GM23338 (cell line): ENCODE measurements around the gene MRPS34. TPM values are rescaled to one million over a fixed set of nuclear protein-coding genes. Genes with fewer than 3 reads are reported as not detected.

Experiments
- ATAC-seq: fragments of 200-7000 bp; cut with Tn5 transposase; 3 replicates; pipeline ENCODE4 v1.9.1; 2020
- DNase-seq: peaks from one replicate; pipeline ENCODE4 v3.0.0-alpha.2; 2015; ENCODE audit warnings: low spot score
- H2AFZ ChIP-seq: fragments of 200-600 bp; sonication (generic); 2 replicates; pipeline ENCODE4 v1.8.0; 2016; ENCODE audit warnings: antibody characterized with exemption, mild to moderate bottlenecking, moderate library complexity
- H3F3A ChIP-seq: fragments of 200-600 bp; sonication (generic); replicated peaks from 2 replicates; pipeline ENCODE4 v1.8.0; 2017; ENCODE audit warnings: antibody characterized with exemption, mixed run types, low read depth
- H3K27ac ChIP-seq: fragments of 200-600 bp; sonication (generic); 2 replicates; pipeline ENCODE4 v1.6.1; 2016; ENCODE audit warnings: low read depth
- H3K27me3 ChIP-seq: fragments of 200-600 bp; sonication (generic); 2 replicates; pipeline ENCODE4 v1.8.0; 2016; ENCODE audit warnings: mild to moderate bottlenecking, mixed run types, moderate library complexity; ENCODE audit not compliant: insufficient read depth
- H3K36me3 ChIP-seq: fragments of 200-600 bp; sonication (generic); 2 replicates; pipeline ENCODE4 v1.8.0; 2016; ENCODE audit warnings: mild to moderate bottlenecking; ENCODE audit not compliant: insufficient read depth
- H3K4me1 ChIP-seq: fragments of 200-600 bp; sonication (generic); 2 replicates; pipeline ENCODE4 v1.8.0; 2016; ENCODE audit warnings: mild to moderate bottlenecking, moderate library complexity; ENCODE audit not compliant: insufficient read depth
- H3K4me2 ChIP-seq: fragments of 200-600 bp; sonication (generic); 2 replicates; pipeline ENCODE4 v1.7.1; 2017; ENCODE audit warnings: mixed run types
- H3K4me3 ChIP-seq: fragments of 200-600 bp; sonication (generic); 2 replicates; pipeline ENCODE4 v1.6.1; 2016; ENCODE audit warnings: mixed run types
- H3K79me2 ChIP-seq: fragments of 200-600 bp; sonication (generic); replicated peaks from 2 replicates; pipeline ENCODE4 v1.8.0; 2017; ENCODE audit warnings: mild to moderate bottlenecking; ENCODE audit not compliant: insufficient read depth
- H3K9me2 ChIP-seq: fragments of 200-600 bp; sonication (generic); 2 replicates; pipeline ENCODE4 v1.8.0; 2017; ENCODE audit not compliant: insufficient read depth
- H4K20me1 ChIP-seq: fragments of 200-600 bp; sonication (generic); replicated peaks from 2 replicates; pipeline ENCODE4 v1.8.0; 2017; ENCODE audit warnings: mild to moderate bottlenecking; ENCODE audit not compliant: insufficient read depth
- H3K27ac Mint-ChIP-seq: 2 replicates; pipeline ENCODE4 v1.8.0; 2020; ENCODE audit warnings: inconsistent platforms, mild to moderate bottlenecking, moderate library complexity, mixed read lengths
- H3K27me3 Mint-ChIP-seq: 3 replicates; pipeline ENCODE4 v1.8.0; 2022; ENCODE audit warnings: low read depth, mild to moderate bottlenecking, moderate library complexity, mixed read lengths, inconsistent platforms; ENCODE audit not compliant: insufficient read depth, poor library complexity
- H3K36me3 Mint-ChIP-seq: 3 replicates; pipeline ENCODE4 v1.8.0; 2021; ENCODE audit warnings: low read depth, mild to moderate bottlenecking, inconsistent platforms, moderate library complexity, mixed read lengths
- H3K4me1 Mint-ChIP-seq: 3 replicates; pipeline ENCODE4 v1.8.0; 2020; ENCODE audit warnings: mild to moderate bottlenecking, inconsistent platforms, mixed read lengths
- H3K4me3 Mint-ChIP-seq: 3 replicates; pipeline ENCODE4 v1.8.0; 2021; ENCODE audit warnings: moderate library complexity, mild to moderate bottlenecking, inconsistent platforms, mixed read lengths
- H3K9me3 Mint-ChIP-seq: 3 replicates; pipeline ENCODE4 v1.8.0; 2020; ENCODE audit warnings: moderate library complexity, mild to moderate bottlenecking, inconsistent platforms, mixed read lengths
- EZH2 ChIP-seq: fragments of 200-600 bp; sonication (generic); IDR thresholded peaks from one replicate; pipeline ENCODE4 v1.8.0; 2017; ENCODE audit warnings: antibody characterized with exemption, mild to moderate bottlenecking, low read depth; ENCODE audit not compliant: unreplicated experiment
- JUNB ChIP-seq: IDR thresholded peaks from one replicate; pipeline ENCODE4 v1.6.1; 2016; ENCODE audit warnings: antibody characterized with exemption; ENCODE audit not compliant: unreplicated experiment
- POLR2AphosphoS5 ChIP-seq: IDR thresholded peaks from 2 replicates; pipeline ENCODE4 v1.6.1; 2016; ENCODE audit warnings: antibody characterized with exemption, low read depth
- STAT1 ChIP-seq: IDR thresholded peaks from one replicate; pipeline ENCODE4 v1.6.1; 2016; ENCODE audit warnings: antibody characterized with exemption; ENCODE audit not compliant: unreplicated experiment
- ZNF114 ChIP-seq: fragments of 250-450 bp; sonication (Bioruptor Pico); IDR thresholded peaks from 2 replicates; pipeline ENCODE4 v1.5.0; 2020; ENCODE audit warnings: mild to moderate bottlenecking, moderate library complexity
- polyA plus RNA-seq: library from polyadenylated mRNA; unstranded; fragments of >200 nt; fragmentation: Nextera tagmentation; extraction: Ambion mirVana; gene quantifications from 2 replicates; pipeline ENCODE4 v1.2.1, GENCODE V29; 2016
- total RNA-seq: library from RNA; depleted of rRNA; stranded (reverse); fragments of >200 nt; shearing (Covaris generic); gene quantifications from 2 replicates; pipeline ENCODE4 v1.2.3, GENCODE V29; 2014
- TF ChIP-seq, protein P1 (sequence below): fragments of 250-450 bp; sonication (Bioruptor Pico); IDR thresholded peaks from 2 replicates; pipeline ENCODE4 v1.5.0; 2020; ENCODE audit warnings: mild to moderate bottlenecking, moderate library complexity
- TF ChIP-seq, protein P2 (sequence below): IDR thresholded peaks from one replicate; pipeline ENCODE4 v1.6.1; 2018; ENCODE audit warnings: antibody characterized with exemption; ENCODE audit not compliant: unreplicated experiment

The MRPS34 gene
- total and polyA plus RNA-seq, 2 experiments from 2014 or later = 248 to 391 TPM

DNA sequence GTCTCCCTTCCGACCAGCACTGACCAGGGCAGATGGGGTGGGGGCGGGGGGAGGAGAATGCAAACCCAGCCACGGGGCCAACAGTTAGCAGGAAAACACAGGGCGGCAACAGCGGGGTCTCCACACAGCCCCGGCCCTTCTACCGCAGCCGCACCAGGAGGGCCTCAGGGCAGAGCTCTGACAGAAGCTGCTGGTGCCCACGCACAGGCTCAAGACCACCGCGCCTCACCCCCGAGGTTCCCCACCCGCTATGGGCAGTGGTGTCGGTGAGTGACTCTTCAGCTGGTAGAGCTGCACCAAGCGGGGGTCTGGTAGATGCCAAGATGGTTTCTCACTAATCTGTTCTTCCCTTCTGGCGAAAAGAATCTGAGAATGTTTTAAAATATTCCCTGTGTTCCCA lies 37.6 kb upstream of the MRPS34 start (continued):
- TF ChIP-seq, protein P1, sequence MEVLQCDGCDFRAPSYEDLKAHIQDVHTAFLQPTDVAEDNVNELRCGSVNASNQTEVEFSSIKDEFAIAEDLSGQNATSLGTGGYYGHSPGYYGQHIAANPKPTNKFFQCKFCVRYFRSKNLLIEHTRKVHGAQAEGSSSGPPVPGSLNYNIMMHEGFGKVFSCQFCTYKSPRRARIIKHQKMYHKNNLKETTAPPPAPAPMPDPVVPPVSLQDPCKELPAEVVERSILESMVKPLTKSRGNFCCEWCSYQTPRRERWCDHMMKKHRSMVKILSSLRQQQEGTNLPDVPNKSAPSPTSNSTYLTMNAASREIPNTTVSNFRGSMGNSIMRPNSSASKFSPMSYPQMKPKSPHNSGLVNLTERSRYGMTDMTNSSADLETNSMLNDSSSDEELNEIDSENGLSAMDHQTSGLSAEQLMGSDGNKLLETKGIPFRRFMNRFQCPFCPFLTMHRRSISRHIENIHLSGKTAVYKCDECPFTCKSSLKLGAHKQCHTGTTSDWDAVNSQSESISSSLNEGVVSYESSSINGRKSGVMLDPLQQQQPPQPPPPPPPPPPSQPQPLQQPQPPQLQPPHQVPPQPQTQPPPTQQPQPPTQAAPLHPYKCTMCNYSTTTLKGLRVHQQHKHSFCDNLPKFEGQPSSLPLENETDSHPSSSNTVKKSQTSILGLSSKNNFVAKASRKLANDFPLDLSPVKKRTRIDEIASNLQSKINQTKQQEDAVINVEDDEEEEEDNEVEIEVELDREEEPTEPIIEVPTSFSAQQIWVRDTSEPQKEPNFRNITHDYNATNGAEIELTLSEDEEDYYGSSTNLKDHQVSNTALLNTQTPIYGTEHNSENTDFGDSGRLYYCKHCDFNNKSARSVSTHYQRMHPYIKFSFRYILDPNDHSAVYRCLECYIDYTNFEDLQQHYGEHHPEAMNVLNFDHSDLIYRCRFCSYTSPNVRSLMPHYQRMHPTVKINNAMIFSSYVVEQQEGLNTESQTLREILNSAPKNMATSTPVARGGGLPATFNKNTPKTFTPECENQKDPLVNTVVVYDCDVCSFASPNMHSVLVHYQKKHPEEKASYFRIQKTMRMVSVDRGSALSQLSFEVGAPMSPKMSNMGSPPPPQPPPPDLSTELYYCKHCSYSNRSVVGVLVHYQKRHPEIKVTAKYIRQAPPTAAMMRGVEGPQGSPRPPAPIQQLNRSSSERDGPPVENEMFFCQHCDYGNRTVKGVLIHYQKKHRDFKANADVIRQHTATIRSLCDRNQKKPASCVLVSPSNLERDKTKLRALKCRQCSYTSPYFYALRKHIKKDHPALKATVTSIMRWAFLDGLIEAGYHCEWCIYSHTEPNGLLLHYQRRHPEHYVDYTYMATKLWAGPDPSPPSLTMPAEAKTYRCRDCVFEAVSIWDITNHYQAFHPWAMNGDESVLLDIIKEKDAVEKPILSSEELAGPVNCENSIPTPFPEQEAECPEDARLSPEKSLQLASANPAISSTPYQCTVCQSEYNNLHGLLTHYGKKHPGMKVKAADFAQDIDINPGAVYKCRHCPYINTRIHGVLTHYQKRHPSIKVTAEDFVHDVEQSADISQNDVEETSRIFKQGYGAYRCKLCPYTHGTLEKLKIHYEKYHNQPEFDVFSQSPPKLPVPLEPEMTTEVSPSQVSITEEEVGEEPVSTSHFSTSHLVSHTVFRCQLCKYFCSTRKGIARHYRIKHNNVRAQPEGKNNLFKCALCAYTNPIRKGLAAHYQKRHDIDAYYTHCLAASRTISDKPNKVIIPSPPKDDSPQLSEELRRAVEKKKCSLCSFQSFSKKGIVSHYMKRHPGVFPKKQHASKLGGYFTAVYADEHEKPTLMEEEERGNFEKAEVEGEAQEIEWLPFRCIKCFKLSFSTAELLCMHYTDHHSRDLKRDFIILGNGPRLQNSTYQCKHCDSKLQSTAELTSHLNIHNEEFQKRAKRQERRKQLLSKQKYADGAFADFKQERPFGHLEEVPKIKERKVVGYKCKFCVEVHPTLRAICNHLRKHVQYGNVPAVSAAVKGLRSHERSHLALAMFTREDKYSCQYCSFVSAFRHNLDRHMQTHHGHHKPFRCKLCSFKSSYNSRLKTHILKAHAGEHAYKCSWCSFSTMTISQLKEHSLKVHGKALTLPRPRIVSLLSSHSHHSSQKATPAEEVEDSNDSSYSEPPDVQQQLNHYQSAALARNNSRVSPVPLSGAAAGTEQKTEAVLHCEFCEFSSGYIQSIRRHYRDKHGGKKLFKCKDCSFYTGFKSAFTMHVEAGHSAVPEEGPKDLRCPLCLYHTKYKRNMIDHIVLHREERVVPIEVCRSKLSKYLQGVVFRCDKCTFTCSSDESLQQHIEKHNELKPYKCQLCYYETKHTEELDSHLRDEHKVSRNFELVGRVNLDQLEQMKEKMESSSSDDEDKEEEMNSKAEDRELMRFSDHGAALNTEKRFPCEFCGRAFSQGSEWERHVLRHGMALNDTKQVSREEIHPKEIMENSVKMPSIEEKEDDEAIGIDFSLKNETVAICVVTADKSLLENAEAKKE (CRISPR knock-in tag) = no peak
- no peak for TF ChIP-seq POLR2AphosphoS5

DNA sequence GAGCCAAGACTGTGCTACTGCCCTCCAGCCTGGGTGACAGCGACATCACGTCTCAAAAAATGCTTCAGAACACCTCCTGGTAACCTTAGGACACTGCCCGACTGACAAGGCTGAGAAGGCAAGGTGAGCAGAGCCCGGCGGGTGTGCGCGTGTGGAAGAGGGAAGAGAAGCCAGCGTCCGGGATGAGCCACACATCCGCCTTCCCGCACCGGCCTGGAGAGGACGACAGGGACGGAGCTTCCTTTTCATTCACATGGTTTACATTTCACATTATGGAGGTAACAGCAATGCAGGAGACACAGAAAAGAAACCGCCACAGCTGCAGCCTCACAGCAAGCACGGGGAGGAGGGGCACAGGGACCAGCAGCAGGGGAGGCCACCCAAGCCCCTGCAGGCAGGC lies 37.2 kb upstream of the MRPS34 start:
- no peaks in the 10 kb centered on the region; the same call in 1 of the 2 replicates for H4K20me1 ChIP-seq
- H3K4me2 ChIP-seq = no peak overlapping the region
- Mint-ChIP-seq H3K9me3 (peaks cover 9% of the 10 kb centered on the region; the same call in 2 of the 3 replicates), H3K4me1 (no peaks in the 10 kb centered on the region), H3K27me3 (peaks cover 4% of the 10 kb centered on the region), H3K27ac (no peak overlapping the region), H3K36me3 (peaks cover 29% of the 10 kb centered on the region), H3K4me3 (no peak overlapping the region)
- H3K9me2 ChIP-seq = no peaks in the 10 kb centered on the region
- no peak overlapping the region for H3K27ac ChIP-seq
- no peak for DNase-seq
- H3K4me3 ChIP-seq = no peak overlapping the region
- no peak for ATAC-seq
- H3F3A ChIP-seq = no peaks in the 10 kb centered on the region; the same call in 1 of the 2 replicates
- no peak overlapping the region for H2AFZ ChIP-seq
- H3K36me3 ChIP-seq = no peaks in the 10 kb centered on the region
- H3K79me2 ChIP-seq = no peaks in the 10 kb centered on the region; the same call in 1 of the 2 replicates
- H3K4me1 ChIP-seq = no peaks in the 10 kb centered on the region
- H3K27me3 ChIP-seq = no peaks in the 10 kb centered on the region
- TF ChIP-seq ZNF114 (no peak), EZH2 (no peak), STAT1 (no peak), JUNB (no peak)
- TF ChIP-seq, protein P2, sequence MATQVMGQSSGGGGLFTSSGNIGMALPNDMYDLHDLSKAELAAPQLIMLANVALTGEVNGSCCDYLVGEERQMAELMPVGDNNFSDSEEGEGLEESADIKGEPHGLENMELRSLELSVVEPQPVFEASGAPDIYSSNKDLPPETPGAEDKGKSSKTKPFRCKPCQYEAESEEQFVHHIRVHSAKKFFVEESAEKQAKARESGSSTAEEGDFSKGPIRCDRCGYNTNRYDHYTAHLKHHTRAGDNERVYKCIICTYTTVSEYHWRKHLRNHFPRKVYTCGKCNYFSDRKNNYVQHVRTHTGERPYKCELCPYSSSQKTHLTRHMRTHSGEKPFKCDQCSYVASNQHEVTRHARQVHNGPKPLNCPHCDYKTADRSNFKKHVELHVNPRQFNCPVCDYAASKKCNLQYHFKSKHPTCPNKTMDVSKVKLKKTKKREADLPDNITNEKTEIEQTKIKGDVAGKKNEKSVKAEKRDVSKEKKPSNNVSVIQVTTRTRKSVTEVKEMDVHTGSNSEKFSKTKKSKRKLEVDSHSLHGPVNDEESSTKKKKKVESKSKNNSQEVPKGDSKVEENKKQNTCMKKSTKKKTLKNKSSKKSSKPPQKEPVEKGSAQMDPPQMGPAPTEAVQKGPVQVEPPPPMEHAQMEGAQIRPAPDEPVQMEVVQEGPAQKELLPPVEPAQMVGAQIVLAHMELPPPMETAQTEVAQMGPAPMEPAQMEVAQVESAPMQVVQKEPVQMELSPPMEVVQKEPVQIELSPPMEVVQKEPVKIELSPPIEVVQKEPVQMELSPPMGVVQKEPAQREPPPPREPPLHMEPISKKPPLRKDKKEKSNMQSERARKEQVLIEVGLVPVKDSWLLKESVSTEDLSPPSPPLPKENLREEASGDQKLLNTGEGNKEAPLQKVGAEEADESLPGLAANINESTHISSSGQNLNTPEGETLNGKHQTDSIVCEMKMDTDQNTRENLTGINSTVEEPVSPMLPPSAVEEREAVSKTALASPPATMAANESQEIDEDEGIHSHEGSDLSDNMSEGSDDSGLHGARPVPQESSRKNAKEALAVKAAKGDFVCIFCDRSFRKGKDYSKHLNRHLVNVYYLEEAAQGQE = no peak
